Measurements from ENCODE around the gene HTR5A.

- TF ChIP-seq CTCF (IDR thresholded peaks at IDR 0.05), result no peak
- no peak for TF ChIP-seq POLR2A (IDR thresholded peaks at IDR 0.05)
- TF ChIP-seq POLR2AphosphoS5 (IDR thresholded peaks at IDR 0.05), result no peak
Measured at GRCh38 chr7:155124706-155125105, 54.6 kb downstream of the HTR5A start.
